Lower lobe of right lung (tissue), 2 donors: ENCODE data around the gene HOXA3. TPM values are rescaled to one million over a fixed set of nuclear protein-coding genes. Genes with fewer than 3 reads are reported as not detected.

Experiments
- ATAC-seq, 2 donors: fragments of 200-7000 bp; cut with Tn5 transposase; one replicate each; pipeline ENCODE4 v1.9.1; 2020 to 2022; ENCODE audit warnings: mild to moderate bottlenecking in 2 of 2, moderate library complexity in 2 of 2
- DNase-seq: peaks from one replicate; pipeline ENCODE4 v3.0.0-alpha.2; 2020
- H3K27ac ChIP-seq: fragments of 200-600 bp; one replicate; pipeline ENCODE4 v1.8.0; 2022
- H3K27me3 ChIP-seq: fragments of 200-600 bp; one replicate; pipeline ENCODE4 v1.8.0; 2022; ENCODE audit warnings: low read depth
- H3K36me3 ChIP-seq: fragments of 200-600 bp; one replicate; pipeline ENCODE4 v1.8.0; 2022; ENCODE audit warnings: mild to moderate bottlenecking
- H3K4me1 ChIP-seq: fragments of 200-600 bp; one replicate; pipeline ENCODE4 v1.8.0; 2022
- H3K4me3 ChIP-seq: fragments of 200-600 bp; one replicate; pipeline ENCODE4 v1.8.0; 2022; ENCODE audit warnings: mild to moderate bottlenecking
- H3K9me3 ChIP-seq: fragments of 200-600 bp; one replicate; pipeline ENCODE4 v1.8.0; 2022
- CTCF ChIP-seq: fragments of 200-600 bp; IDR thresholded peaks from one replicate; pipeline ENCODE4 v1.8.0; 2022; ENCODE audit warnings: antibody characterized with exemption, mild to moderate bottlenecking
- intact Hi-C: fragments of 100-400 bp; cut with DNase I; formaldehyde crosslinking; loops from one replicate; pipeline ENCODE4 v1.11.0; 2022
- total RNA-seq: library from RNA; stranded (reverse); fragmentation: NEBNext Ultra II Directional; extraction: Animal tissue kit (Norgen Biotek cat#: 25700); gene quantifications from one replicate; pipeline ENCODE4 v1.2.1, GENCODE V29; 2021
- donor health status: DM: no; HTN: yes; CAD: no; lungs with severe emphysema.

Gene HOXA3
- total RNA-seq, 1 donor from 2014 or later = 4.6 TPM

GRCh38 chr7:27131390-27131819 is 21.0 kb downstream of the HOXA3 start:
- TF ChIP-seq CTCF = no peak
- DNase-seq (no peak), ATAC-seq (no peak)
- Histone ChIP-seq H3K4me1 (peaks cover 52% of the 10 kb centered on the region), H3K27ac (peak overlapping the region; percentile 92), H3K4me3 (peak overlapping the region; percentile 69), H3K9me3 (no peaks in the 10 kb centered on the region), H3K36me3 (no peaks in the 10 kb centered on the region), H3K27me3 (peaks cover 30% of the 10 kb centered on the region)
- intact Hi-C loops = no loop called here

- no peaks in the 10 kb centered on the region for H3K9me3 ChIP-seq
- no peaks in the 10 kb centered on the region for H3K36me3 ChIP-seq
- DNase-seq (peak; percentile 89), ATAC-seq (peak; percentile 94 to 96)
- no peak for TF ChIP-seq CTCF
- H3K4me1 ChIP-seq = peaks cover 51% of the 10 kb centered on the region
- intact Hi-C loops = no loop called here
- peak within 1 kb of the TSS; percentile 69 for H3K4me3 ChIP-seq
- peak within 1 kb of the TSS; percentile 92 for H3K27ac ChIP-seq
- peaks cover 24% of the 10 kb centered on the region for H3K27me3 ChIP-seq
These were observed 21.6 kb downstream of the HOXA3 start, which contains the start of gene HOXA4 for GRCh38 chr7:27130540-27131389. TSS of gene HOXA4 (minus strand) at chr7:27130757. CDS start at chr7:27130733, 24 bp downstream.

GRCh38 chr7:27129729-27130539 is 22.4 kb downstream of the HOXA3 start:
- DNase-seq (peak; percentile 50), ATAC-seq (peak; percentile 32 to 34)
- no peaks in the 10 kb centered on the region for H3K9me3 ChIP-seq
- peaks cover 23% of the 10 kb centered on the region for H3K27me3 ChIP-seq
- intact Hi-C loops = no loop called here
- H3K4me3 ChIP-seq = peak overlapping the region; percentile 69
- H3K4me1 ChIP-seq = peaks cover 51% of the 10 kb centered on the region
- peak; percentile 10 for TF ChIP-seq CTCF
- no peaks in the 10 kb centered on the region for H3K36me3 ChIP-seq
- peak overlapping the region; percentile 92 for H3K27ac ChIP-seq

DNA sequence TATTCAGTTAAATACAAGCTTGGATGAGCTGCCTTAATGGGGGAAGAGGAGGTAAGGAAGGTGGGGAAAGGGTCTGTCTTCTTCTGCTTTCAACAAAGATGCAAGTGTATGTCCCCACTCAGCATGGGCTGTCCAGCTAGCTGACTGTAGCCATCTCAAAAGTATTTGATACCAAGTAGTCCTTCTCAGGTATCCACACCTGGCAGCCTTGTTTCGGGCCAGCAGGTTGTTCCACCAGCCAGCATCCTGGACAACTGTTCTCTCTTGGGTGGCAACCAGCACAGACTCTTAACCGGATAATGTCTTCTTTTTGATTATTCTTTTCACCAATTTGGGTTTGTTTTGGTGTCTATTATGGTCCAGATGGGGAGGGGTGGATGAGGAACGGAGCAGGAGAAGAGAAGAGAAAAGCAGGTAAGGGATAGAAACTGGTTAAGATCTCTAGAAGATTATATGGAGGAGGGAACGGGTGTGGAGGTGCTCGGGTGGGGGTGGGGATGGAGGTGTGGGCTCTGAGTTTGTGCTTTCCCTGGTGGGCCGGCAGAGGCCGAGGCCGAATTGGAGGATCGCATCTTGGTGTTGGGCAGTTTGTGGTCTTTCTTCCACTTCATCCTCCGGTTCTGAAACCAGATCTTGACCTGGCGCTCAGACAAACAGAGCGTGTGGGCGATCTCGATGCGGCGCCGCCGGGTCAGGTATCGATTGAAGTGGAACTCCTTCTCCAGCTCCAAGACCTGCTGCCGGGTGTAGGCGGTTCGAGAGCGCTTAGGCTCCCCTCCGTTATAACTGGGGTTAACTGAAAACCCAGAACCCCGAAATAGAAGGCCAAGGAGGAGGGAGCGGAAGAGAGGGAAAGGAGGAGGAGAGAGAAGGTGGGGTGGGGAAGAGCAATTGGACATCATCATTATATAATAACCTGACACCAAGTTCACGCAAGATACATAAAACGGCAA is 23.3 kb downstream of the HOXA3 start:
- TF ChIP-seq CTCF = no peak
- Histone ChIP-seq H3K27me3 (peaks cover 23% of the 10 kb centered on the region), H3K27ac (peak overlapping the region; percentile 92), H3K4me1 (peaks cover 47% of the 10 kb centered on the region), H3K36me3 (no peaks in the 10 kb centered on the region), H3K9me3 (no peaks in the 10 kb centered on the region), H3K4me3 (peak overlapping the region; percentile 69)
- intact Hi-C loops = no loop called here
- no peak for DNase-seq
- ATAC-seq = no peak

DNA sequence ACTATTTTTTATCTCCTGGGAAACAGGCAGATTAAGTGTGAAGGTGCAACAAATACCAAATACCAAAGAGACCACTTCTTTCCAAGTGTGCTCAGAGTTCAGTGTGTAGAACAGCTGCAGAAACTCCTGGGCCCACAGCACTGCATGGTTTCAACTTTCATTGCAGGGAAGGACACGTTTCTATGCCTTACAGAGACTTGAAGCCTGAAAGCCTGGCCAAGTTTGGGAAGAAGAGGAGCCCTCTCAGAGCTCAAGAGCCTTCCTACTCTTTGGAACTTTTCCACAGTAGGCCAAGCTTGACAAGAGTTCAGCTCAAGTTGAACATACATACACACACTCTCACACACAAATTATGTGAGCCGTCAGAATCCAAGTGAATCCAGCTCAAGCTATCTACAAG is 24.3 kb downstream of the HOXA3 start:
- Histone ChIP-seq H3K27me3 (peaks cover 34% of the 10 kb centered on the region), H3K27ac (peak overlapping the region; percentile 92), H3K4me3 (peak overlapping the region; percentile 69), H3K36me3 (no peaks in the 10 kb centered on the region), H3K9me3 (no peaks in the 10 kb centered on the region), H3K4me1 (peaks cover 39% of the 10 kb centered on the region)
- intact Hi-C loops = no loop called here
- ATAC-seq (no peak), DNase-seq (no peak)
- TF ChIP-seq CTCF = no peak
